HG03460 (cell line): Measurements from ENCODE around the gene GRIK4.

Source experiments
- ATAC-seq: cut with Tn5 transposase; IDR thresholded peaks from one replicate; pipeline ENCODE4 v1.9.1; 2021; ENCODE audit not compliant: unreplicated experiment

The GRIK4 gene

DNA sequence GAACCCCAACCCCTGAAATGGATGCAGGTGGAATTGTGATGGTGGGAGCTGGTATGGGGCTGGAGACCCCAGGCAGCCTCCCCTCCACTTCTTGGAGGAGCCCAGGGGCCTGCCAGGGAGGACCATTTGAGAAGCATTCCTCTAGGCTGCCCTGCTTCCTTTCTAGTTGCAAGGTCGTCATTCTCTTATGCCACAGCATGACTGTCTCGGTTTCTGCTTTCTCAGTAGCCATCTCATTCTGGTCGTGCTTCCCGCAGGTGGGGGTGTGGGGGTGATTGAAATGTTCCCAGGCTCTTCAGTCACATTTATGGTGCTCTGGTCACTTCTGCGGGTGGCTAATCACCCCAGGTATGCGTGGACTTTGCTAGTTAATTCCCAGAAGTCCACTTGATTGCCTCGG lies 288.7 kb downstream of the GRIK4 start:
- no peak for ATAC-seq

DNA sequence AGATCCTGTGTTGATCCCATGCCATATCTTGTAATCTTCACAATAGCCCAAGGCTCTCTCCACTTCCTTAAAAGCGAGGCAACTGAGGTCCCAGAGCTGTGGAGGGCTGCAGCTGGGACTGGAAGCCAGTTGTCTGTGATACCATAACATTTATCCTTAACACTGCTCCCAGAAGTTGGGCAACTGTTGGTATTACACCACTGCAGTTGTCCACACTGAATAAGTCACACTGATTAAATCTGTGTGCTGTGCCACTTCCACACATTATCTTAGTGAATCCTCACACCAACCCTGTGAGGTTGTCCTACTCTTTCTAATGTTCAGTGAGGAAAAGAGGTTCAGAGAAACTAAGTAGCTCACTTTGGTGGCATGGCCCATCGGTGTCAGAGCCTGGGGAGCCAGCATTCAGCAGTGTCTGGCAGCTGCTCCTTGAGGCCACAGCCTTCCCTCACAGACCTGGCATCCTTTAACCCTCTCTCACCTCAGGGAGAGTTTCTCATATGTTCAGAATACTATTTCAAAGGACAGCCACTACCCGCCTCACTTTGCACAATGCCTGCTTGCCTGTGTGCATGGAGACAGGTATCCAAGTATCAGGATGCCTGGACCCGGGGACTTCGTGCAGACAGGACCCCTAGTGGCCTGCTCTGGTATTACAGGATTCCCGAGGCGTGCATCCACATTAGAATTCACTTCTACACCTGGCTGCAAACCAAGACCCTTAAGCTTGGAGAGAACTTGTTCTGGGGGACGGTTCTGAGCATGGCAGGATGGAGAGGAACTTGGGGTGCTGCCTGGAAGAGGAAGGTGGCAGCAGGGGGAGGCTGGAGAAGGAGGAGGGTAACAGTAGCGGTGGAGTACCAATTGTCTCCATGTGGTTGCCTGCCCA lies 290.5 kb downstream of the GRIK4 start:
- ATAC-seq: no peak

DNA sequence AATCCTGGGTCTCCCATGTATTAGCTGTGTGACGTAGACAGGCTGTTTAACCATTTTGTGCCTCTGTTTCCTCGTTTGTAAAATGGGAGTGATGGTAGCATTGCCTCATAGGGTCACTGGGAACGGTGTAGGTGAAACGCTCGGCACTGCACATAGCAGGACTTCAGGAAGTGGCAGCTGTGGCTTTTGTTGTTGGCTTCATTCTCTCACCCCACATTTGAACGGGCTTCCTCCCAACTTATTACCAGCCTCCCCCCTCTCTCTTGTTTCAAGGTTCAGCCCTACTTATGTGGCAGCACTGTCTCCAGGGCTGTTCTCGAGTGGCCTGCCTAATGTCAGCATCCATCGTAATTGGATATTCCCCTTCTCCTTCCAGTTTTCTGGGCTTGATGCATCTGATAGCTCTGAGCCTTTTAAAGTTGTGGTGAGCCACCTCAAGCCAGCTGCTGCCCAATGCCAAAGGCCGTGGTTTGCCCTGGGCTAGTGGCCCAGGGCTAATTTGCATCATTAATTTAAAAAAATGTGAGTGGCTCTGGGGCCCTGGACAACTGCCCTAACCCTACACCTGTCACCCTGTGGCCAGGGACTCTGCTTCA lies 294.5 kb downstream of the GRIK4 start:
- no peak for ATAC-seq

DNA sequence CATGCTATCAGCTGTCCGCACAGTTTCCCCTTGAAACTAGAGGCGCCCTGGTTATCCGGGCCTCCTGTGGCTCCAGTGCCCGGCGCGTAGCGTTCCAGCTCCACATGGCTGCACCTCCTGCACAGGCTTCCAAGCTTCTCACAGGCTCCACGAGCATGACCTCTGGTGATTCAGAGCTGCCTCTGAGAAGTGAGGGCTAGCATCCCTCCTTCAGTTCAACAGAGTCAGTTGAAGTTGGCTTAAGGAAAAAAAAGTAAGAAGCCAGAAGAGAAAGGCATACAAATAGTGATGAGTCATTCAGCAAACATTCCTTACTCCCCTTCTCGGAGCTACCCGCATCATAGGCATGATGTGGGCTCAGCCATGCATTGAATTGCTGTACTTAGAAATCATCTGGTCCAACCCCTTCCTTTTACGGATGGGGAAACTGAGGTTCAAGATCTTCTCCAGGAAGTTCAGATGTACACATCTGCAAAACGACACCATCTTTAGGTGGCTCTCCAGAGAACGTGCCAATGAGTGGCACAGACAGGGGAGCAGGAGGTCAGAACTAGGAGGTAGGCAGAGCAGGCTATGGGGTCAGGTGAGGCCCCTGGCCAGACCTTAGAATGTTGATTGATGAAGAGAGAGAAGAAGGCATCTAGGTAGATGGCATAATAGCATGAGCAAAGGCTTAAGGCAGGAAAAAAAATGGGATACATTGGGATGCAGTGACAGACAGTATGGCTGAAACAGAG lies 296.0 kb downstream of the GRIK4 start:
- ATAC-seq: no peak

DNA sequence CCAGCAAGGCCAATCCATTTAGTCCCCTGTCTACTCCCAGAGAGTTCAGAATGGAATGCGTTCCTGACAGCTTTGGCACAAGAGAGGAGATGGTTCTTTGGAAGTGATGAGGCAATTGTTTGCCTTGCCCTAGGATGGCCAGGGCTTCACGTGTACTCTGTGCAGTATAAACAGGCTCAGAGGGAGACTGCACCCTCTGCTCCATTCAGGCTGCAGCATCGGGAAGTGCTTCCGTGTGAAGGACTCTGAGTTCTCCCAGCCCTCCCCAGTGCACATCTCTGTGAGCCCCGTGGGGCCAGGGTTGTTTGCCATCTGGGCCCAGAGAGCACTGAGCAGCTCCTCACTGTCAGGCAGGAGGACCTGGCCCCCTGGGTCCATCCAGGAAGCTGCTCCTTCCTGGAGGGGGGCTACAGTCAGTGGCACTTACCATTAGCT lies 297.1 kb downstream of the GRIK4 start:
- no peak for ATAC-seq

DNA sequence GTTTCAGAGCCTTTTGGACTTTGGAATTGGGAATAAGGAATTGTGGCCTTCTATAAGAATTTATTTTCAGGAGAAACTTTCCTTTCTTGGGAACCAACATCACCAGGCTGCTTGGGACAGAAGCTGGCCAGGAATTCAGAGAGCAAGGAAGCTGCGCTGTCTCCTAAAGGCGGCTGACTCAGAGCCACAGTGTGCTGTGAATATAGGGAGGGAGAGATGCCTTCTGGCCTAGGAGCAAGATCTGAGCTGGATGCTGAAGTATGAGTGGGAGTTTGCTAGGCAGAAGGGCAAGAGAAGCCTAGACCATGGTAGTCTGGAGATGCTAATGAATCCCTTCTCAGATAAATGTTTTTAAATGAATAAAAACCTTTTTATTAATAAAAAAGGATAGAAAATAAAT lies 298.7 kb downstream of the GRIK4 start:
- ATAC-seq: no peak

DNA sequence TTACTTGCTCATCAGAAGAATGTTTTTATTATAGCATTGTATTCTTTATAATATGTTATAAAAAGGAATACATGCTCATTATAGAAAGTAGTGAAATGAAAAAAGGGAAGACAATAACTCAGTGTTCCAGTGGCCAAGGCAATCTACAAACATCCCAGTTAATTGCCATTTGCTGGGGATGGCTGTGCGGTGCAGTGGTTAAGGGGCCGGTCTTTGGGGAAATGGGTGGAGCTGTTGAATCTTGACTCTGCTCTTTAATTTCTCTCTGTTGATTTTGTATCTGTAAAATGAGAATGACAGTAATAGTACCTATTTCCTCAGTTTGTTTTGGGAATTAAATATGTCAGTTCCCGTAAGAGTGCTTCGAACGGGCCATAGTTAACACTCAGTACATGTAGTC lies 299.7 kb downstream of the GRIK4 start:
- ATAC-seq: no peak

DNA sequence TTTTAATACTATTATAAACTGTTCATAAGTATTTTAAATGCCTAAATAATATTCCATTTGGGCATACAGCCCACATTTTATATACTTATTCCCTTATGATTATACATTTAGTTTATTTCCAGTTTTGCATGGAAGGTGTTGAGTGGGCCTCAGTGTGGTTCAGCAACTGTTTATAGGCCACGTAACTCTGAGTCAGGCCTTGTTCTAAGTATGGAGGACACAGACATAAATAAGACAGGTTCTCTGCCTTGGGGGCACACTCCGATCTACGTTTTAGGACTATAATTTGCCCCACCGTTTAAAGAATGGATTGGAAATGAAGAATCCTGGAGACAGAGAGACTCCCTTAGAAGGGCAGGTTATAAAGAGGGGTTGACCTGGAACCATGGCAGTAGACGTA lies 300.2 kb downstream of the GRIK4 start:
- no peak for ATAC-seq

DNA sequence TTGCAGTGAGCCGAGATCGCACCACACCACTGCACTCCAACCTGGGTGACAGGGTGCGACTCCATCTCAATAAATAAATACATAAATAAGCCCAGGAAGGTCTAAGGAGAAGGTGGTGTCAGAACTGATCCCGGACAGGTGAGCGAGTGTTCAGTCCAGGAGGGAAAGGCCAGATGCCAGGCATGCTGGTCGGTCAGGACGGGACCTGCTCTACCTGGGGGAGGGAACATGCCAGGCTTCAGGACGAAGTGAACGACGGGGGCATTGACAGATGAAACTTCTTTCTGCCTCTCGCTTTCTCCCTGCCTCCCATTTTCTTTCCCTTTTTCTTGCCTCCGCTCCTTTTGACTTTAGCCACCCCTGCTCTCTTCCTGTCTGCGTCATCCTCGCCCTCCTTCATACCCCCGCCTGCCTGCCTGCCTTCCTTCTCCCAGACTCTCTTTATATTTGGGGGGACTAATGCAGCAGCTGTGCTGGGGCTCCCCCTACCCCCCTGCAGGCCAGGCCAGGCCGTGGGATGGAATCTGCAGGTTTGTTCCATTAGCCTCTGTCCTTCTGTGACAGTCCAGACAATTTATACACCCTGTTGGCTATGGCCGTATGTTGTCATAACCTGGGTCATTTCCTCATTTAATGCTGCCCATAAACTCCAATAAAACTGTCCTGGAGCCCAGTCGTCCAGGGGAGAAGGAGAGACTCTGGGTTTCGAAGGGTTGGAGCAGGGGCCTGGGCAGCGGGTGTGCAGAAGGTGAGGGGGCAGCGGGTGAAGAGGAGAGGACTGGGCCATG lies 303.2 kb downstream of the GRIK4 start:
- ATAC-seq: no peak

DNA sequence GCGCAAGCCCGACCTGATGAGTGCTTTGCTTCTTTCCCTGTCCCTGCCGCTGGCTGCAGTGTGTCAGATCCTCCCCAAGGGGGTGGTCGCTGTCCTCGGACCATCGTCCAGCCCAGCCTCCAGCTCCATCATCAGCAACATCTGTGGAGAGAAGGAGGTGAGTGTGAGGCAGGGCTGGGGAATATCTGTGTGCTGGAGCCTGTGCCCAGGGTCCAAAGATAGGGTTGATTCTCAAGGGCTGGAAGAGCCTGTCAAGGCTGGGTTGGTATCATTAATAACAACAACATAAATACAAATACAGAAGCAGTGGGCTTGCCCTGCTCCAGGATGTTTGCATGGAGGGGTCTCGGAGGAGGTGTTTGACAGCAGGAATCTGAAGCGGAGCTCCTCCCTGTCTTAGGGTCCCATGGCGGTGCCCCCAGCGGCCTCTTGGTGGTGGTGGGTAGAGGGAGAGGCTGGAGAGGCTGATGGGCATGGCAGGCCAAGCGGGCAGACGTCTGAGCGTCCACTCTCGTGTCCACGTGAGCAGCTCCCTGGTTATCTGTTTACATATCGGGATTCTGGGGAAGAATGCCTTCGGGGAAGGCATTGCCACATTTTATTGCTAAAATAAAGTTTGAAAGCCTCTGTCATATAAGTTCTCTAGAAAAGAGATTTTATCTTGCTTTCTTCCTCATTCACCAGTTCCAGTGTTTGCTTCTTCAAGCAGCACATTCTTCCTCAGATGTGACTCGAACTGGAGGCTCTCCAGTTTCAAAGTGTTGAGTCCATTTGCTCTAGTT lies 304.0 kb downstream of the GRIK4 start:
- ATAC-seq: no peak

DNA sequence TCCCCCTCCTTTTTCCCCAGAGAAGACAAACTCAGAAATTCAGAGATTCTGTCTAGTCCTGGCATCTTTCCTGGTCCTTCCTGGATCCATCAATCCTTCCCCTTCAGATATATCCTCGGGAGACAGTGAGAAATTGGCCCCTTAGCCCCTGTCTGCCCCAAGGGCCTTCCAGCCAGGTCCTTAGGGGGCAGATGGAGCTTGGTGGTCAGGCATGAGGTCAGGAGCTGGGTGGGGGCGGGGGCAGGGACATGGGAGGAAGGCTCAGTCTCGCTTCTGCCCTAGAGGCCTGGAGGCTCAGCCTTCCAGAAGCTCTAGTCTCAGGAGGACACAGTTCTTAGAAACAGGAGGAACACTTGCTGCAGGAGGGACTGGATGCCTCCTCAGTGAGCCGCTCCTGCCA lies 304.6 kb downstream of the GRIK4 start:
- no peak for ATAC-seq

DNA sequence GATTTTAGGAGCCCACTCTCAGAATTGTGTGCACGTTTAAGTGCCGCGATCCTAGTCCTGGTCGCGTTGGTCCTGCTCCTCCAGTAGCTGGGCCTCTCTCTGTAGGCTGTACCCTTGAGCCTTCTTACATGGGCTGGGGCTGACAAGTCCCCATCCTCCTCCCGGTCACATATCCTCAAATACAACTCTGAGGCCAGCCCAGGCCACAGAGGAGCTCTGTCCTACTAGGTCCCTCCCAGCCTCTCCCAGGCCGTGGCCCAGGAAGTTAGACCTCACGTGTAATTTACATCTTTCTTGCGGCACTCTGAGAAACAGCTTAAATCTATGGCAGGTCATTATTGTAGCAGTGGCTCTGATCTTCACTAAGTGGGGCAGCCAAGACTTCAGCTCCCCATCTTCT lies 305.2 kb downstream of the GRIK4 start:
- ATAC-seq: no peak

DNA sequence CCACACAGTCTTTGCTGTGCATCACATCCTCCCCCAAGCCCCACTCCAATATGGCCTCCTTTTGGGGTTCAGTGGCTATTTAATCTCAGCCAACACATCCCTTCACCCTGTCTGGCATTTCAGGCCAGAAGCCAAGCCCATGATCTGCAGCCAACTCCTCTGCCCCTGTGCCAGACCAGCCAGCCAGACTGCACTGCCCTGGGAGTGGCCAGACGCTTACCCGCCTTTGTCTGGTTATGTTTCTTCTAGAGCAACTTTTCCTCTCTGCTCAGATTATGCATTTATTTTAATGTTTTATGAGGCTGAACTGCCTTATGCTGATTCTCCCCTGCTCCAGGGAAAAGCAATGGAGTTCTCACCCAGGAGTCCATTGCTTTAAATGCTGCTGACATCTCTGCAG lies 305.6 kb downstream of the GRIK4 start:
- no peak for ATAC-seq

DNA sequence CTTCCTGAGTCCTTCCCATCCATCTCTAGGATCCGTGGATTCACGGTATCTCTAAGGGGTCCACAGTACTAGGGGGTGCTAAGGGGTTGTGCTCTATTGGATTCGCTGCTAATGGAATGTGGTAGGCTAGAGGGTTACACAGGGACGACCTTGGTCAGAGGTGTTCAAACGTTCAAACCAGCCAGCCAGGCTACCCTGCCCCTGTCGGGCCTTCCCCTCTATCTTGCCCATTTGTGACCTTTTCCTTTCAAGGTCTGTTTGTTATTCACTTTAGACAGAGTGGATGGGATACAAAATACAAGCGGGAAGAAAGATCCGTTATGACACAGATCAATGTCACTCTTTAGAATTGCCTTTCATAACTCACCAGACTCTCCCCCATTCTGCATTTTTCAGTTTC lies 306.5 kb downstream of the GRIK4 start:
- no peak for ATAC-seq

DNA sequence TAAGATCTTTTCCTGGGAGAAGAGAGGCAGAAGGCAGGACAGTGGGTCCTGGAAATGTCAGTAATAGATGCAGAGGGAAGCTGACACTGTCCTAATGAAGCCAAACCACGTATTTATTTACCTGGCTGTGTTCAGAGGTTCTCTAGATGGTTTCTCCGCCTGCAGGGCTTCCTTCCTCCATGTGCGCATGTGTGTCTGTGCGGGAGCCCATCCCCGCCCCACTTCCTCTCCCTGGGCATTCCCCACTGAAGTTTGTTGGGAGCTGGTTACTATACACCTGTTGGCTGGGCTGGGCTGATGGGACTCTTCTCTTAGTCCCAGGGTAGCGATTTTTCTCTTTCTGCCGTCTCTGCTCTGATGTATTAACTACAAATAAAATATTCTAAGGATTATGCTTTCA lies 307.5 kb downstream of the GRIK4 start:
- no peak for ATAC-seq

DNA sequence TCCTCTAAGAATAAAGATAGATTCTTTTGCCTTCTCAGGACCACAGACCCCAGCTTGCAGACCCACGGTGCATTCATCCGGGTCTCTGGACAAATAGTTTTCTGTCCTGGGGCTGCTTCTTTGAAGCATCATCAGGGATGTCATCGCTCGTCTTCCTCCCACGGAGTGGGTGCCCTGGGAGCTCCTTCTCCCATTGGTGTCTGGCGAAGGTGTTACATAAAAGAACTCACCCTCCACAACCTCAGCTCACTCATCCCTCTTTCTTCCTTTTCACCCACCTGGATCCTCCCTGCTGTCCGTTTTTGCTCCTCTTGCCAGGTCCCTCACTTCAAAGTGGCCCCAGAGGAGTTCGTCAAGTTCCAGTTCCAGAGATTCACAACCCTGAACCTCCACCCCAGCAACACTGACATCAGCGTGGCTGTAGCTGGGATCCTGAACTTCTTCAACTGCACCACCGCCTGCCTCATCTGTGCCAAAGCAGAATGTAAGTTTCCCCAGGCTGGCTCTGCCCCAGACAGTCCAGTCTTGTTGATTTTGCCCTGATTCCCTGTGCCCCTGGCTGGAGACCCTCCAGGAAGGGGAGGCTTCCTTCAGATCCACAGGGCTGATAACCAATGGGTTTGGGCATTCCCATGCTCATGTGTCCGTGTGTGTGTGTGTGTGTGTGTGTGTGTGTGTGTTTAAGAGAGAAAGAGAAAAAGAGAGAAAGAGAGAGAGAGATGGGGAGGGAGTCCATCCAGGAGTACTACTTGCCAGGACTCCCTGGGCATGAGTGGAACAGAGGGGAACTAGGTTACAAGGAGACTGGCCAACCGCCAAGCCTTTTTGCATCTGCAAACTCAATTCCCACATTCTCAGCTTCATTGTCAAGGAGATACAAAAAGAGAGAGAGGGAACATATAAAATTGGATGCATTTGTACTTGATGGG lies 308.2 kb downstream of the GRIK4 start:
- ATAC-seq: no peak

DNA sequence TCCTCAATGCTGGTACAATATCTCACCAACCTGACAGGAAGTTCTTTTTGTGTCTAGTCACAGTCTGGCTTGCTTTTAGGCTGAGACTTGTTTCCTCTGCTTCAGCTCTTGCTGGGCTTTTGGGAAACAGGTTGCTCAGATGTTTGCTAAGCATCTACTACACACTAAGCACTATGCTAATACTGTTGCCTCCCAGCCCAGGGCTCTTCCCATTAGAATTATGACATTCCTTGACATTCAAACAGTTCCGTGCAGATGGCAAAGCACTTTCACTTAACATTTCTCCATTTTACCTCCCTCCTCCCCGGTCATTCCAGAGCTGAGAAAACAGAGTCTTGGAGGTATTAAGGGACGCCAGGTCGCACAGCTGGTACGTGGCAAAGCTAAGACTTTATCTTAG lies 311.6 kb downstream of the GRIK4 start:
- ATAC-seq: no peak

DNA sequence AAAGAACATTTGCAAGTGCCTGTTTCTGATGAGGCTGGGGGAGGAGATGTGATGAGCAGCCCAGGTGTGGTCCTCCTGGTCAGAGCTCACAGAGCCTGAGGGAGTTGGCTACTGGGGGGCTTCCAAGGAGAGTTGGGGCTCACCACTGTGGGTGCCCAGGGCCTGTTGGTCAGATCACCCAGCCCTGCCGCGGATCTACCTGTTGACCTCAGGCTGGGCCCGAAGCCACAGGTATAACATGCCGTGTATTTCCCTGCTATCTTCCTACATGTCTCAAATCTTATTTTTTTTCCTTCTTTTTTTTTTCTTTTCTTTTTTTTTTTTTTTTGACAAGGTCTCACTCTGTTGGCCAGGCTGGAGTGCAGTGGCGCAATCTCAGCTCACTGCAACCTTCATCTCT lies 312.7 kb downstream of the GRIK4 start:
- no peak for ATAC-seq

DNA sequence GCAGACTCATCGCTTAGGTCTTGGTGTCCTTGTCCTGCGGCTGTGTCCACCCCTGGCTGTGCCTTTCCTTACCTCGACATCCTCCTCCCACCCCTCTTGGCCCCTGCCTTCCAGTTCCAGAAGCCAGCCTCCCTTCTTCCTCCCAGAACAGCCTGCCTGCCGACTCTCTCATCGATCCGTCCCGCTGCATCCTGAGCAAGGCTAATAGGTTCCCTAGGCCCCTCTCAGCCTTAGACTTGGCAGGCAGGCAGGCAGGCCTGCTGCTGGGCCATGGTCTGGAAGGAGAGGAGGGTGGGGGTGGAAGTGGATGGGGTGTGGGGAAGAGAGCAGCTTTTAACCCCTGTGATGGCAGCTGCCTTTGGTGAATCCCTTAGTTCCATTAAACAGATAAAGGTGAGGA lies 315.6 kb downstream of the GRIK4 start:
- ATAC-seq: no peak
